Activated T-cell treated with anti-CD3 and anti-CD28 coated beads for 4 hours (primary cell): Measurements from ENCODE around the gene ANKRD33B.

ENCODE experiments used
- DNase-seq: peaks from one replicate; pipeline ENCODE4 v3.0.0-alpha.2; 2020

The ANKRD33B gene

DNA sequence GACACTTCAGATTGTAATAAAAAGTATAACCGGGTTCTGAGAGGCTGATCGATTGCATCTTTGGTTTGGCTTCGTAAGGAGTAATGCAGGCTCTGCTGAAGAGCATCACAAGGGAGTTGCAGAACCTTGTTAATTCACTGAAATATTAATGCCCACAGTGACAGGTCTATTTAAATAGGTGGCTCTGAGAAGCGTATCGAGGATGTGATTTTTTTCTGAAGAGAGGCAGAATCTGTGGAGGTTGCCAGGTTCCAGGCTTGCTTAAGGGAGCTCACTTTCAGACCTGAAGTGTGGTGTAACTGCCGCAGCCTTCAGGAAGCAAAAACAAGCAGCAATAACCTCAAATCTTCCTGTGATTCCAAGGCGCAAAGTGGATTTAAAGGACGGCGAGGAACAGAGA is 80.3 kb downstream of the ANKRD33B start:
- DNase-seq, result no peak

DNA sequence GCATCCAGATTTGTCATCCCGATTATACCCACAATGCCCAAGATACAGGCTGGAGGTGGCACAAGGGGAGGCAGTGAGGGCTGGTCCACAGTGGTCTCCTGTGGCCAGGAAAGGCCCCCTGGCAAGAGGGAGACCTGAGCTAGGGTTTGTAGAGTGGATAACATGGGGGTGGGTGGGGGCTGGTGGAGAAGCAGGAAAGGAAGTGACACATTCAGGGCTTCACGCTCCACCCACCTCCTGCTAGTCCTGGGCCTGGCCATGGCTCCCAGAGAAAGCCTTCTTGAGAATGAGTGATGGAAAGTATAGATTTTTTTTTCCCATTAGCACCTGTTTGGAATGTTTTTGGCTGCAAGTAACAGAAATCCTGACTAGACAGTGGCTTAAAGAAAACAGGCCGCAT is 81.3 kb downstream of the ANKRD33B start:
- DNase-seq, result no peak

DNA sequence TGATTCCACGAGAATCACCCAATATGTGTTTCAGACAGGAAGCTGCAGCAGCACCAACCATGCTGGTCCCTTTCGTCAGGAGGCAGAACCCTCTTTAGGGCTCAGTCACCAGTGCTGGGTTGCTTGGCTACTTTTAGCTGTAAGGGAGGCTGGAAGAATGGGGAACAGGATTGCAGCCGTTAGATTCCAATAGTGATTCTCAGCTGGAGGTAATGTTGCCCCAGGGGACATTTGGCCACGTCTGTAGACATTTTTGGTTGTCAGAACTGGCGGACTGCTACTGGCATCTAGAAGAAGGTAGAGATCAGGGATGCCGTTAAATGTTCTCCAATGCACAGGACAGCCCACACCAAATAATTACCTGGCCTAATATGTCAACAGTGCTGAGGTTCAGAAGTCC is 81.8 kb downstream of the ANKRD33B start:
- DNase-seq, result no peak

DNA sequence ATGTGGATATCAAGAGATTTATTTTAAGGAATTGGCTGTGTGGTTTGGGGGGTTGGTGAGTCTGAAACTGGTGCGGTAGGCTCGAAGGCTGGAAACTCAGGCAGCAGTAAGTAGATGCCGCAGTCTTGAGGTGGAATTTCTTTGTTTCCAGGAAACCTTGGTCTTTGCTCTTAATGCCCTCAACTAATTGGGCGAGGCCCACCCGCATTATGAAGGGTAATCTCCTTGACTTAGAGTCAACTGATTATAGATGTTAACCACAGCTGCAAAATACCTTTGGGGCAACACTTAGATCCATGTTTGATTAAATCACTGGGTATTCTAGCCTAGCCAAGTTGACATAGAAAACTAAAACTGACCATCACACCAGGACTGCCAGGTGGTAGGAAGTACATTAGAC is 83.8 kb downstream of the ANKRD33B start:
- no peak for DNase-seq

DNA sequence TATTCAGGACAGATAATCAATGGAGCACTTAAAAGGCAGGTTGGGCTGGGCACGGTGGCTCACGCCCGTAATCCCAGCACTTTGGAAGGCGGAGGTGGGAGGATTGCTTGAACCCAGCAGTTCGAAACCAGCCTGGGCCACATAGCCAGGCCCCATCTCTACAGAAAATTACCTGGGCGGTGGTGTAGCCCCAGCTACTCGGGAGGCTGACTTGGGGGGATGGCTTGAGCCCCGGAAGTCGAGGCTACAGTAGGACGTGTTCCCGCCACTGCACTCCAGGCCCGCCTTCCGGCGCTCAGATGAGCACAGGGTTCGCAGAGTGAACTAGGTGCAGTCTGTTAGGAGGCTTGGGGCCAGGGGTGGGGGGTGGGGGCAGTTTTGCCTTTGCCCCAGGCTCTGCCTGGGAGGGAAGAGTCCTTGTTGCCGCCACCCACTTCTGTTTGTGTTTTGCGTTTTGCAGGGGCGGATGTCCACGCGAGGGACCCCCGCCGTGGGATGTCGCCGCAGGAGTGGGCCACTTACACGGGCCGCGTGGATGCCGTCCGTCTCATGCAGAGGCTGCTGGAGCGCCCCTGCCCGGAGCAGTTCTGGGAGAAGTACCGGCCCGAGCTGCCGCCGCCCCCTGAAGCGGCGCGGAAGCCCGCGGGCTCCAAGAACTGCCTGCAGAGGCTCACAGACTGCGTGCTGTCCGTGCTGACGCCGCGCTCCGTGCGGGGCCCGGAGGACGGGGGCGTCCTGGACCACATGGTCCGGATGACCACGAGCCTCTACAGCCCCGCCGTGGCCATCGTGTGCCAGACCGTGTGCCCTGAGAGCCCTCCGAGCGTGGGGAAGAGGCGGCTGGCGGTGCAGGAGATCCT is 85.2 kb downstream of the ANKRD33B start:
- no peak for DNase-seq

DNA sequence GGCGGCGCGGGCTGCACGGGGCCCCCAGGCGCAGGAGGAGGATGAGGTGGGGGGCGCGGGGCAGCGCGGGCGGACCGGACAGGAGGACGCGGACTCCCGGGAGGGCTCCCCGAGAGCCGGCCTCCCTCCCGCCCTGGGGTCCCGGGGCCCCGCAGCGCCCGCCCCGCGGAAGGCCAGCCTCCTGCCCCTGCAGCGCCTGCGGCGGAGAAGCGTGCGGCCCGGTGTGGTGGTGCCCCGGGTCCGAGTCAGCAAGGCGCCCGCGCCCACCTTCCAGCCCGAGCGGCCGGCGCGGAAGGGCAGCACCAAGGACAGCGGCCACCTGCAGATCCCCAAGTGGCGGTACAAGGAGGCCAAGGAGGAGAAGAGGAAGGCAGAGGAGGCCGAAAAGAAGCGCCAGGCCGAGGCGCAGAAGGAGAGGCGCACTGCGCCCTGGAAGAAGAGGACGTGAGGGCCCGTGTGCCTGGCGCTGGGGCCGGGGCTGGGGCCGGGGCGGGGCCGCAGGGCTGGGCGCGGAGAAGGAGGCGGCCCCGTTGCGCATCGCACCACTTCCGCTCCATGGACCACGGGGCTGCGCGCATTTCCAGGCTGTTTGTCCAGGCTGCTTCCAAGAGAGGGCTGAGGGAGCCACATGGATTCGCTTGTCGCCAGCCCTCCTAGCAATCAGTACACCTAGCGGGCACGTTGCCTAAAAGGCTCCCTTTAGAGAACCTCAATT is 86.0 kb downstream of the ANKRD33B start:
- DNase-seq, result no peak

DNA sequence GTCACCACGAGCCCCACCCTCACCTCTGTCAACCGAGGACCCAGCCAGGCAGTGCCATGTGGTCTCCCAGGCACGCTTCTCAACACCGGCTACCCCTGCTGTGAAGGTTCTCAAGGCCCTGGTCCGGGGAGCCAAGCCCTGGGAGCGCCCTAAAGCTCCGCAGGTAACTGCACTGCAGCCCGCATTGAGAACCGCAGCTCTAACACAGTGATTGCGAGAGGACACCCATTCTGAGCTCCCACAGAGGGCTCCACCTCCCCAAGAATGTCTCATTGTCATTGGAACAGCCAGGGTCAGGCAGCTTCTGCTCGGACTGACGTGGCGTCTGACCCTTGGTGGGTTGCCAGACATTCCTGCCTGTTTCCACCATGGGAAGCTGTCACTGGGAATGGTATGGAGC is 88.3 kb downstream of the ANKRD33B start:
- no peak for DNase-seq

DNA sequence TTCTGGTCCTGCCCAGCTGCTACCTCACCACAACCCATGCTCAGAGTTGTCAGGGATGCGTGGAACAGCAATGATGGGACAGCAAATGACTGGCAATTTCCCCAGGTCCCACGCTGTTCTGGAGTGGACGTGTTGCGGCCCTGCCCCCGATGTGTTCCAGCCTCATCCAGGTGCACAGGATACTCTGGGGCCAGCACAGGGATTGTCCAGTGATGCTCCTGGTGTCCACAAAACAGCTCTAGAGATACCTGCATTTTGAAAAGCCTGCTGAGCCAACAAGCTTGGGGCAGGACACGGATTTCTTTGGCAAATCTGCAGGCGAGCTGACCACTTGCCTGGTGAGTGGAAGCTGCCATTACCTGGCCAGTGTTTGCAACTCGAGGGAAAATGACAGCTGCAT is 88.7 kb downstream of the ANKRD33B start:
- no peak for DNase-seq

DNA sequence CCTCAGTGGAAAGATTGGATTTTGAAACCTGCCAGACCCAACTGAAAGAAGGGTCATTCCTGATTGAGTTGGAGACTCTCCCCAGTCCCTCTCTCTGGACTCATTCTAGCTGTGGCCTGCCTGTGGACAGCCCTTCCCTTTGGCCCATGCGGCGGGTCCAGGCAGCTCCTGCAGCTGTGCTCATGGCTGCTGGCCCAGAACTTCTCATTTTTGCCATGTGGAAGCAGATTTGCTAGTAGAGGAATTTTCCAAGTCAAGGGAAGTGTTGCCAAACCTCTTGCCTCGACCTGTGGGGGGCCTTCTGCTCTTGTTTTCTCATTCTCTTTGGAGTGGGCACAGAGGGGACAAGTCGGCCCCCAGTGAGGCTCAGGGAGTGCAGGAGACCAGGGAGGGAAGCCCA is 89.2 kb downstream of the ANKRD33B start:
- DNase-seq, result no peak

DNA sequence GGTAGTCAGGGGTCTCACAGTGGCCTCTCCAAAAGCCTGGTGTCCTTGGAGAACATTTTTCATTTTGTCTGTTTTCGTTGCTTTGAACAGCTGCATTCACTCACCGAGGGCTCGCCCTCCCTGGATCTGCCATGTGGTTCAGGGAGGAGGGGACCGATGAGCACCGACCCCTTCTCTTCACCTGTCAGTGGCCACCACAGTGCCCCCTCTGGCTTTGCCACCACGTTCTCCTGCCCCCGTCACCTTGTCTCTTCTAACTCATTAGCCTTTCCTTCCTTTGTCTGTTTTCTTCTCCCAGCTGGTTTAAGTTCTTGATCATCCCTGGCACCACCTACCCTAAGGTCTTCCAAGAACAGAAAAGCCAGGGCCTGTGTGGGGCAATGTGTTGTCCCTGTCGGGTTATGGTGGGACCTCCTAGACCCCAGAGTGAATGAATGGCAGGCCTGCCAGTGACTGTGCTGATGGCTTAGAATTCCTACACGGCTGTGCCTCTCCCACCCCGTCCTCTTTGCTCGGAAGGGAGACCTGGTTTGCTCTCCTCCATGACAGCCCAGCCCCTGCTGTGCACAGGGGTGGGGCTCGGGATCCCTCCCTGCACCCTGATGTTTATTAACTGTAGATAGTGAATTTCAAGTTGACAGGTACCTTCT is 90.0 kb downstream of the ANKRD33B start:
- DNase-seq, result no peak

DNA sequence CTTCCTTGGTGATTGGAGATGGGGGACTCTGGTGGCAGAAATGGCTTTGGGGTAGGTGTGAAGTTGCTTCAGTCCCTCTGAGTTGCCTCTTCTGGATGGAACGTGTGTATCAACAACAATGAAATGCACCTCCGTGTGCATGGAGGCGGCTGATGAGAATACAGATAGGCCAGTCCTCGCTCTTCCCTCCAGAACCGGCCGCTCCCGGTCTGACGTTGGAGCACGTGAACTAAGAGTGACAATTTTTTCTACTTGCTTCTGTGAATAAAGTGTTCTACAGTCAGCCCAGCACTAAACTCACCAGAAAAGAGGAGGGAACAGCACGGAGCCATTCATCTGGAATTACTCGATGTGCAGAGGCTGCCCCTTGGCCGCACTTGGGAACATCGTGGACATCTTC is 90.7 kb downstream of the ANKRD33B start:
- DNase-seq, result no peak

DNA sequence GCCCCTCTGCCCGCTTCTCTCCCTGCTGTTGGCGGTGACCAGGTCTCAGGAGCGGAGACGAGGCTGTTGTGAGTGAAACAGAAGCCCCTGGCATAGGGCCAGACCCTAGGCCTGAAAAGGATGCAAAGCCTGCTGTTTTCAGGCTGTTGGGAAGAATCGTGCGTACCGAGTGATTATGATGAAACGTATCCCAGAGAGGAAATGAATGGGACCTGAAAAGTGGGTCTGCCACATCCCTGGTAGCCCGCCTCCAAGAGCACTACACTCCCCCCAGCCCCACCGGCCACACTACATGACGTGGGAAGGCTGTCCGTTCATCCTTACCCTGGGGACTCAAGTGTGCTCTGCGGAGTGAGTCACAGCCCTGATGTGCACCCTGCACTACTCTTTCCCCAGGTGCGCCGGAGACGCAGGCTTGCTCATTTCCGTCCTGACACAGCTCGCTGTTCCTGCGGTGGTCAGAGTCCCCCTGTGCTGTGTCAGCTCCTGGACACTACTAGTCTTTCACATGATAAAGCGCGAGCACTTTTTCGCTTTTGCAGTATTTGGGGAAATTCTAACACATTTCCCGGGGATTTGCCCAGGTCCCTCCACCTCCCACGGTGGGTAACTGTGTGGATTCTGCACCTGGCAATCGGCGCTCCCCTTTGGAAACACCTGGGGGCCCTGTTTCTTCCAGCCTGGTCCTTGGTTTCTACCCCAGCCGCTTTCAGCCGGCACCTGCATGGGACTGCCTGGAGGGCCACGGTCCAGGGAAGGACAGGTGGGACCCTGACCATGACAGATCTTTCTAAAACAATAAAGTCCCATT is 91.5 kb downstream of the ANKRD33B start:
- no peak for DNase-seq

DNA sequence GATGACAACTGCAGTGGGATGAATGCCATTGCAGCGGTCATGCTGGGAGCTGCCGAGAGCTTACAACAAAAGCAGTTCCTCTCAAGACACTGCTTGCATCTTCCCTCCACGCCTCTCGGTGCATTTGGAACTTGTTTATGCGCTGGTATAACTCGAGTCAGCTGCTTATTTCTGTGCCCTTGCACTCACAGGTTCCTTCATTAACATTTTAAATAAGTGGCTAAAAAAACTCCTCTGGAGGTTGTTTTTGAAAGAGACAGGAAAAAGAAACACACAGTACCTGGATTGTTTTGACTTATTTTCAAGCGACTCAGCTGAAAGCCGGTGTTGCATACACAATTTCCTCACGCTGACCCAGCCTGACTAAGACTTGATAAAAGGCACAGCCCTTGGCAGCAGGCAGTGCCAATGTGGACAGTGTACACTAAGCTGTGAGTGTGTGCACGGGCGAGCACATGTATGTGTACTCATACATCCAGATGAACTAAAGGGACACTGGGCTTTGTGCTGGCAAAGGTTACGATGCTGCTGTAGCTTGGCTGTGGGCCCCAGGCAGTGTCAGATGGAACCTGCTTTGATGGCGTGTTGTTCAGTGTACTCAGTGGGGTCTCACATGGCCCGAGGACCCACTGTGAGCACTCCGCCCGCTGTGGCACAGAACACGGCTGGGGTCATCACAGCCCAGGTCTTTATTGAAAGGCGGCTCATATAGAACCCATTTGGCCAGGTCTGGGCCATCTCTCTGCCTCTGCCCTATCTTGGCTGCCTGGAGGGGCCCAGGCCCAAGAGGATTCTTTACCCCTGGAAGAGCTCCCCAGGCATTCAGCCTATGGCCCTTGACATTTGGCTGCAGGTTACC is 92.3 kb downstream of the ANKRD33B start:
- no peak for DNase-seq

DNA sequence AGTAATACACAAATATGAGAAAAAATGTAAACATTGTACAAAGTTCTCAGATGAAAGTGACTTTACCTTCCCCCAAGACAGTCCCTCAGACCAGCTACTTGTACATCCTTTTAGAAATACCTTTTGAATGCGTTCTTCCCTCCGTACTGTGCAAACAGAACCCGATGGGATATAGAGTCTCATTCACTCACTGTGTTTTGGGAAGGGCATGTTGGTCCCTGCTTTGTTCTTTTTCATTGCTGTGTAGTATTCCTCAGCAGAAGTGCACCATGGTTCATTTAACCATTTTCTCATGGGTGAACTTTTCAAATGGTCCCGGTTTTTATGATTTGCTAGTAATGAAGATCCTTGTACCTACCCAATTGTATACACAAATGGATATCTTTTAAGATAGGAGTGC is 94.4 kb downstream of the ANKRD33B start:
- no peak for DNase-seq

DNA sequence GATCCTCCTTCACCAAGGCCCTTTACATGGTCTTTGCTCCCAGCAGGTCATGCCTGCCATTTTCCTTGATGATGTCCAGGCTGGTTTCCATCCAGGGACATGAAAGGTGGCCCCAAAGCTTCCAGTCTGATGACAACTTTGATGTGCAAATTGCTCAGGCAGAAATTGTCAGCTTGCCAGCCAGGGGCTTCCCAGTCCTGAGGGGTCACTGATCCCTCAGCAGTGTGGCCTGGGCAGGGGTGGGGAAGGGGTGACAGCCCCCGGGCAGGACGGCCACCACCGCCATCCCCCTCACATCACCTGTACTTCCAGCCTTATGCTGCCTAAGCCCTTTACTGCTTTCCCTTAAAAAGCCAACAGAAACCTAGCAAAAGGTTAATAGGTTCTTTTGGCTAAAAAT is 96.3 kb downstream of the ANKRD33B start:
- no peak for DNase-seq

DNA sequence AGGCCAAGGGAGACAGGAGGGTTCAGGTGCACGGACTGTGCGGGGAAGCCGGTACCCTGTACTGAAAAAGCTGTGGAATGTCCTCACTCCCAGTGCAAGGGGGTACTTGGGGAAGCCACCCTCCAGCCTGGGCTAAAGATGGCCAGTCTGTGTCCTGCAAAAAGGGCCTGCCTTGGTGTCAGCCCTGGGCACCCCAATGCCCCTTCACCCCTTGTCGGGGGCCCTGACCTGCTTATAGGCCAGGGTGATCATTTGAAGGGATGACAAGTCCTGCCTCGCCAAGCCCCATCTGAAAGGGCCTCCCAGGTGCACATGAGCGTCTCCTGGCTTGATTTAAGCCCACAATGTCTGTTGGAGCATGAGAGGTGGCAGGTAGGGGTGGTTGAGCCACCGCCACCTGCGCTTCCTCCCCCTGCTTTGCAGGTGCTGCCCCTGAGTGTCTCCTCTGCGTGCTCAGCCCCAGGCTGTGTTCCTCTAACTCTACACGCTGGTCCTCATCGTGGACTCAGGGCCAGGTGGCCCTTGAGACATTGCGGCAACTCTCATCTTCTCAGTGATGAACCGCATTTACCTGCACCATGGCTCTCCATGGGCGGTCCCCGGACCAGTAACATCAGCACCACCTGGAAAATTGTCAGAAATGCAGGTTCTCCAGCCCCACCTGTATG is 97.0 kb downstream of the ANKRD33B start:
- DNase-seq, result no peak

DNA sequence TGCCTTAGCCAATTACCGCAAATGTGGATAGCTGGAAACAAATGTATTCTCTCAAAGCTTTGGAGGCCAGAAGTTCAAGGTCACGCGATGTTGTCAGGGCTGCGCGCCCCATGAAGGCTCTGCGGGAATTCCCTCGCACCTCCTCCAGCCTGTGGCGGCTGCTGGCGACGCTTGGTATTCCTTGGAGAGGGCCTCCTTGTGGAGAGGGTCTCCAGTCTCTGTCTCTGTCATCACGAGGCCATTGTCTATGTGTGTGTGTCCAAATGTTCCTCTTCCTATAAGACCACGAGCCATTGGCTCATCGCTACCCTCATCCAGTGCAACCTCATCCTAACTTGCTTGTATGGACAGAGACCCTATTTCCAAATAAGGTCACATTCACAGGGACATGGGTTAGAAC is 97.5 kb downstream of the ANKRD33B start:
- DNase-seq, result no peak

DNA sequence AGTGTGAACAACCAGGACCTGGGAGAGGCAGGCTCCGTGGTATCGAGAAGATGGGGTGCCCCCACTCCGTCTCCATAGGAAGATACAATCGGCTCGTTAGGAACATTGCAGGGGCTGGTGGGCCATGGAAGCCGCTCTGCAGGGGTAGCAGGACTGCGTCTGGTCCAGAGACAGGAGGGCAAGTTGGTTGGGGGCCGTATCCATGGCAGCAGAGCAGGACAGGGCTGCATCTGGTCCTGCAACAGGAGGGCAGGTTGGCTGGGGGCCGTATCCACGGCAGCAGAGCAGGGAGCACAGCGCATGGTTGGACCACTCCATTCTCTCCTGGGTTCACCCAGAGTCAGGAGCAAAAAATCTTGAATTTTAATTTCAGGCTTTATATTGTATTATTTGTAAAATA is 98.2 kb downstream of the ANKRD33B start:
- no peak for DNase-seq

DNA sequence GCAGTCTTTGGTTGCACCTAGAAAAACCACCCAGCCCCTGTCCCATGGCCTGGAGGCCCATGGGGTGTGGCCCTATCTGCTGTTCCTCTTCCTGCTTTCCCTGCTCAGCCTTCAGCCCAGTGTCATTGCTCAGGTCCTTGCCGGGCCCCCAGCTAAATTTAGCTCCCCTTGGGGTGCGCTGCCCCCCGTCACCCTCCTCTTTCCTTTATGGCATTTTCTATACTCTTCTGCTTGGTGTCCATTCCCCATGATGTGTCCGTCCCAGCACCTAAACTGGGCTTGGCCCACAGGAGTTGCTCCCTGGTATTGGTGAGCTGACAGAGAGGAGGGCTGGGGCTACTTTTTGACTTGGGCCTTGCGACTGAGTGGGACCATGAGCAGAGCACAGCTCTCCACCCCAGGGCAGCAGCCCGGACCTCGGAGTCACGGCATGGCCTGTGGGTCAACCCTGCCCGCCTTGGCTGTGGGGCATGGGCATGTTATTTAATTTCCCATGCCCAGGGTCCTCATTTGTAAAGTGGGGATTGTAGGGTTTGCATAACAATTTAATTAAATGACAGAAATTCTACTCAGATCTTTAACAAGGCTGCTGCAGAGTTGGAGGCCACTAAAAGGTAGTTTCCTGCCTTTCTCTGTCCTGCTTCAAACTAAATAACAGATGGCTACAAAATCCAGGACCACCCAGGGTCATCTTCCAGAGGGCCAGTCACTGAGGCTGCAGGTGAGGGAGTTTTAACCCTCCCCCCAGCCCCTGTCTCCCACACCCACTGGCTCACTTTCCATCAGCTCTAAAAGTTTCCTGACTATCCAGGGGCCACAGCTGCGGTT is 99.0 kb downstream of the ANKRD33B start:
- DNase-seq, result no peak

DNA sequence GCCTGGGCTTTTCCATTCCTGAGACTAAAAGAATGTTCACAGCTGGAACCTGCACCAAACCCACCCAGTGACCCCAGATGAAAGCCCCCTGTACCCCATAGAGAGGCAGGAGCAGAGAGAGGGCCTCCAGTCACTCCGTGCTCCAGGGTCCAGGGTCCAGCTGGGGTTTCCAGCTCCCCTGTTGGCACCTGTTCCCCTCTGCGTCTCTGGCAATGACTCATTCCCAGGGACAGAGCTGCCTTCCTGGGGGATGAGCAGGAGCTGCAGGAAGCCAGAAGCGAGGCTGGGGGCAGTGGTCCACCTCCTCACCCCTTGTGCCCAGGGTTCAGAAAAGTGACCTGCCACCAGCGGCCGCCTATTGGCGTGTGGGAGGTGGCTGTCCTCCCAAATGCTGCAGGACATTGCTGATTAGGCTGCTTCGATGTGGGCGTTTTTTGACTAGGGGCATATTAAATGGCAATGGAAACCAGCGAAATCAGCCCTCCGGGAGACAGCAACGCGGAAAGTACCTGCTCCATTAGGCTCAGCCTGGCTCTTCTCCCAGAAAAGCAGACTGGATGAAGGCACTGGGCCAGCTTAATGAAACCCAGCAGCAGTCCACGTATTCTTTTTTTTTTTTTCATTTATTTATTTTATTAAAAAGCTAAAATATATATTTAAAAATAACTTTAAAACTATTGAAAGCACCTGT is 99.8 kb downstream of the ANKRD33B start:
- no peak for DNase-seq
